ENCODE data around the gene GABRA4.

The GABRA4 gene

DNA sequence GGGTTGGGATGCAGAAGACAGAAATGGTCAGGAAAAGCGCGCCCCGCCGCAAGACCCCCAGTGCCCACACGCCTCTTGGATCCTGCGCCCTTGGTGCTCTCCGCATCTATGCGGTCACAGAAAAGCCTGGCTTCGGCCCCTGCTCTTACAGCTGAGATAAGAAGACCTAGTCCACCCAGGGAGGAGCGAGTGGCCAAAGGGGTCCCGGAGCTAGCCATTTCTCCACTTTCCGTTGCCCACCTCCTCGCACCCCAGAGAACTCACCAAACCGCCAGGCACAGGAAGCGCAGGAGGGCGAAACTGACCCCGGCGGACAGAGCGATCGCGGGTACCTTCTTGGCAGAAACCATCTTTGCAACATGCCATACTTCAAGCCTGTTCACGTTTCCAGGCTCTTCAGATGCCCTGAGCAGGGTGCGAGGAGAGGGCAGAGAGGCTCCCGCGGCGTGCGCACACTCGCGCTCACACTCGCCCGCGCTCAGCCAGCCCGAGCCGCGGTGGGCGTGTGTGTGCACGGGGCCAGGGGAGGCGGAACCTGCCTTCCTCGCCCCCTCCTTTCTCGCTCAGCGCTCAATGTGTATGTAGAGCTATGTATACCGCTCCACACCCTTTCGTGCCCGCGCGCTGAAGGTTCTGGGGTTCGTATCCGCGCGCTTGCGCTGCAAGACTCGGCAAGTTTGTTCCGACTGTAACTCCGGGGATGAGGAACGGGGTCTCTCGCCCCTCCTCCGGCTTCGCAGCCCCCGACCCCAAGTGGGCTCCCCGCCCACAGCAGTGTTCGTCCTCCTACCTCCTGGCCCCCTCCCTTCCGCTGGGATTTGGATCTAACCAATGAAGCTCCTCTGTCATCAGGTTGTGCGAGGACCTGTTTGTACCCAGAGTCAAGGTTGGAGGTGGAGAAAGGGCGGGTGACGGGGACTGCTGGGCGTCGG lies at the start of gene GABRA4:
GABRA4 (minus strand) TSS at position 507 of the 932 bp plus-strand sequence; CDS start at position 350, 157 bp downstream.
- DNase-seq (ENCODE audit: low read depth, low spot score), result no peak

DNA sequence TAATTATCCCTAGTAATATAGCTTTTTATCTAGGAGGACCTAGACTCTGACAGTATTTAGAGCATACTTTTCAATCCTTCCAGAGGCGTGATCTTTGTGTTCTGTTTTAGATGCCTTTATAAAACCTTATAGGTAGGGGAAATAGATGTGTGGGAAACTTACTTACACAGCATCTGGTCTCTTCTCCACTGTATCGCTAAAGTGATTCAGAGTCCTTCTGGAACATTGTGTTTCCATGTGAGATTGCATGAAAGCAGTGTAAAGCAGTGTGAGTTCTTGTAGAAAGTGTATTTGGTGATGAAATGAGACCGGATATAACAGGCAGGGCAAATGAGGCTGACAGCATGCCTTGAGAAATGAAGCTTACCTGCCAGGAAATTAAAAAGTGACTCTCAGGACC lies 47.4 kb upstream of the GABRA4 start:
- DNase-seq (ENCODE audit: low read depth, low spot score), result no peak

DNA sequence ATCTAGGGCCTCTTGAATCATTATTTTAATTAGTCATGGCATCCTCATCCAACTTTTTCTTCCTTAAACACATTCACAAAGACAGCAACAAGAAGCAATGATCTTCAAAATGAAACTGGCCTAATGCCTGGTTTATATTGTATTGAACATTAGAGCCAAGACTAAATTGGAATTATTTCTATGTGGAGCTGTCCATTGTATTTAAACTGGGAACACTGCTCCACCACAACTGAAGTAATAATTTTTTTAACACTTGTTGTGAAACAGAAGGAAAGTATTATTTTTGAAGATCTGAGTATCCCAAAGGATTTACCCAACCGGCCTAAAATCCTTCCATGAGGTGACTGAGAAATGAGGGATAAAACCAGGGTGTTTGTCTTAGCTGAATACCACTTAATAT lies 44.9 kb upstream of the GABRA4 start:
- no peak for DNase-seq (ENCODE audit: low read depth, low spot score)

DNA sequence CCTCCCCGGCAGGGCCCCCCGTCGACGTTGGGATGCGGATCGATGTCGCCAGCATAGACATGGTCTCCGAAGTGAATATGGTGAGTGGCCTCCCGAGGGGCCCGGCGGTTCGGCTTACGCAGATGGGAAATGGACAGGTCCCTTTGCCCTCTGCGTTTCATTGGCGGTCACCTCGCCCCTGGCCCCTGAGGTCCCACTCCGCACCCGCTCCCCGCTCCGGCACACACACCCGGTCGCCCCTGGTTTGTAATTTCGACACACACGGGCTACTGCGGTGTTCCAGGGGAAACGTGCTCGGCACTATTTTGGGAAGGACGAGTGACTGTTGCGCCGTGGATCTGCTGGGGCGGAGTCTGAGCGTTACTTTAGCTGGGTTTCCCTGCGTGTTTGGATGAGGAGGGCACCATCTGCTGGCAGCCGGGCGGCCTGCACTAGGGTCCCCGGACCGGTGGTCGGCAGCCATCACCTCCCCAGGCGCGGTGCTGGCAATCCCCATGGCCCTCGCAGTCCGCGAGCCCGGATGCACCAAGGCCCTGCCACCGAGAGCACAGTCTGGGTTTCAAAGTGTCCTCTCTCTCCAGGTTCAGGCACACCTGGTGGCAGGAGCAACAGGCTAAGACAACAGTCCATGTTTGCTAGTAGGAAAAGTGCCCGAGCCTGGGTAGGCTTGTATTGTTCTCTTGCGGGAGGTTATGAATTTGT lies 39.2 kb upstream of the GABRA4 start:
- DNase-seq (ENCODE audit: low read depth, low spot score), result peak; percentile 45

DNA sequence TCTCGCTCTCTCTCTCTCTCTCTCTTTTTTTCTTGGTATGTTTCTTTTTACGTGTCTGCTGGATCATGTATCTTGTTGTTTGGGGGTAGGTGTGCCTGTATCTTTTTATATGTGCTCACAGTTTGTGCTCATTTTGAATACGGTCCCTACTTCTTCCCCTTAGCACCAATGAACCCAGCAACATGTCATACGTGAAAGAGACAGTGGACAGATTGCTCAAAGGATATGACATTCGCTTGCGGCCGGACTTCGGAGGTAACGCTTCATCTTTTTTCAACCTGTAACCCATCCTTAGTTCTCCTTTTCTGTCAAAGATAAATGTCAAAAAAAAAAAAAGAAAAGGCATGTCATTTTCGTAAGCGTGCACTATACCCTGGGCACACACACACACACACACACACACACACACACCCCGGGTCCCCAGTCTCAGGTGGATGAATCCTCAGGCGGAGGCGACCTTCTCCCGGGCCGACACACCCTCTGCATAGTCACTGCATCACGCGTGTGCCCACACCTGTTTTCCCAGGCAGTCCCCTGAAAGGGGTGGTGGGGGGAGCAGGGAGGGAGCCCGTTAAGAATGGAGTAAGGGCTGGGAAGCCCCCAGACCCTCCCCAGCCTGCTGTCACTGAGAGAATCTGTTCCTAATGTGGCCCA lies 38.5 kb upstream of the GABRA4 start:
- DNase-seq (ENCODE audit: low read depth, low spot score), result no peak

DNA sequence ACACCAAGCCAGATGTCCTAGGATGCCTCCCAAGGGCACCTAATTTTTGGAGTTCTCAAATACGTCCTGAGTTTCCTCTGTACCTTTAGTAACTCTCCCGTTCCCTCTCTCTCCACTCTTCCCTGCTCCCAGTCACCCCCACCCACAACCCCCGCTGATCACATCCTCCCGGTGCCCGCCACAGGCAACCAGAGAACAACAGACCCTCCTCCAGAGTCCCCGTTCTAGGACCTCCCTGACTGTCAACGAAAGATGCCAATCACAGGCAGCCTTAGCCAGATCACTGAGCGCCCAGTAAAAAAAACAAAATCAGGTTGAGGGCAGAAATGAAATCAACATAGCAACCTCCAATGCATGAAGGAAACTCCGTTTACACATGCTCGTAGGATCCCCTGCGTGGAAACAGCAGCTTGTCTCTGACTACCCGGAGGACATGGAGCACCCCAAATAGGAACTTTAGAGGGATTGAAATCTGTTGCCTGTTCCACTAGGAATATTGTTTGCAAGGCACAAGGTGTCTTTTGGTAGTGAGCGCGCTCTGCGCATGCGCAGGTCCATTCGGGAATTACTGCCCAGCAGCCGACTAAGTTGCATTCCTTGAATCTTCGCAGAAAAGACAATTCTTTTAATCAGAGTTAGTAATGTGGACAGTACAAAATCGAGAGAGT lies 37.8 kb upstream of the GABRA4 start, which contains the start of gene GABRB1:
GABRB1 (plus strand) TSS at position 557 of the 668 bp plus-strand sequence.
- peak; percentile 17 for DNase-seq (ENCODE audit: low read depth, low spot score)

DNA sequence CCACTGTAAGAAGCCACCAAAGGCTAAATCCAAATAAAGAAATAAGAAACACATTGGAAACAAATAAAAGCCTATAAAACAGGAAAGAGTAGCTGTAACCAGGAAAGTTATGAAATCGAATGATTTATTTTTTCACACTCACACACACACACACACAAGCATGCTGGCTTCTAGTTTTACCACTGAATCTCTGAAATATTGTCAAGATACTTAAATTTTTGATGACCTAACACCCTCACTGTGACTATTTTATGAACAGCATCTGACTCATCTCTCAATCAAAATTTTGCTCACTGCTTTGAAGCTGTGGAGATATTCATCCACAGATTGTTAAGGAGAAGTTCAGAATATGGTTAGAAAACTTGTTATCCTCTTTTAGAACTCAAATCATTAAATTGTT lies 24.1 kb upstream of the GABRA4 start:
- no peak for DNase-seq (ENCODE audit: low read depth, low spot score)

DNA sequence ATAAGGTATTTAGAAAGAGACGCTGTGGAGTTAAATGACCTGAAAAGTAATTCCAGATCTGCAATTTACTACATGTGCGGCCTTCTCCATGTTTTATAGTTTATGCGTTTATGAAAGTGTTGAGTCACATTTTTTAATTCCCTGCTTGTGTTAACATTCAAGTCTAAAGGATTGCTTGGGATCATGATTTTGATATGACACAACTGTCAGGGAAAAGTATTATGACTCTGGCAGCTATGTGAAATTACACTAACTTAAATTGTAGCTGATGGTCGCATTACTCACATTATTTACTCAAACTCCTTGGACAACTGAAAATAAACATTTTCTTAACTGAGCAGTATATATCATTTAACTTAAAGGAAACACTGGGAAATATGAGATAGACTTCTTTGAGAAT lies 23.7 kb upstream of the GABRA4 start:
- DNase-seq (ENCODE audit: low read depth, low spot score), result no peak

DNA sequence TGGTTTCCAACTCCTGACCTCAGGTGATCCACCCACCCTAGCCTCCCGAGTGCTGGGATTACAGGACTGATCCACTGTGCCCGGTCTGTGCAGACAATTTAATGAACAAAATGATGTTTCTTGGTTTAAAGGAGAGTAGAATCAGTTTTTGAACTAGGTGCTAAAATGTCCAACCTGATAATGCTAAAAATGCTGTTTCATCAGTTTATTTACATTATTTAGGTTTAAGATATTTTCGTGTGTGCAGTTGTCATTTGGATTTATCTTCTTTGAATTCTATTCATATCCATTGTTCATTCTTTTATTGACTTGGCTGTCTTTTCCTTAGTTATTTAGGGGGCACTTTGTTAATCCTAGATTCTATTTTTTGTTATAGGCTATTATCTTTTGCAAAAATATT lies 20.0 kb upstream of the GABRA4 start:
- DNase-seq (ENCODE audit: low read depth, low spot score), result no peak

DNA sequence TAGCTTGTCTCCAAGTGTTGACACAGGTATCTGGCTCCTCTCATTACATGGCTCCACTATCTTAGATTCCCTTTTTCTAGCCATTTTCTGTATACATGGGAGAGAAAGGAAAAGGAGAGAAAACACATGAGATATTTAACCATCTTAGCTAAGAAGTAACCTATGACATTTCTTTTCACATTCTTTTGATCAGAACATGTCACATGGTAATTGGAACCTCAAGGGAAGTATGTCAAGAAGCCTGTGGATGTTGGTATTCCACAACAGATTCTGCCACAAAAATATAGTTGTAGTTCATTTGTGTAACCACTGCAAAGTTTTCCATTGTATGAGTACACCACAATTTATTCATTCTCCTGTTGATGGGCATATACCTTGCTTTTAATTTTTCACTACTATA lies 19.3 kb upstream of the GABRA4 start:
- no peak for DNase-seq (ENCODE audit: low read depth, low spot score)

DNA sequence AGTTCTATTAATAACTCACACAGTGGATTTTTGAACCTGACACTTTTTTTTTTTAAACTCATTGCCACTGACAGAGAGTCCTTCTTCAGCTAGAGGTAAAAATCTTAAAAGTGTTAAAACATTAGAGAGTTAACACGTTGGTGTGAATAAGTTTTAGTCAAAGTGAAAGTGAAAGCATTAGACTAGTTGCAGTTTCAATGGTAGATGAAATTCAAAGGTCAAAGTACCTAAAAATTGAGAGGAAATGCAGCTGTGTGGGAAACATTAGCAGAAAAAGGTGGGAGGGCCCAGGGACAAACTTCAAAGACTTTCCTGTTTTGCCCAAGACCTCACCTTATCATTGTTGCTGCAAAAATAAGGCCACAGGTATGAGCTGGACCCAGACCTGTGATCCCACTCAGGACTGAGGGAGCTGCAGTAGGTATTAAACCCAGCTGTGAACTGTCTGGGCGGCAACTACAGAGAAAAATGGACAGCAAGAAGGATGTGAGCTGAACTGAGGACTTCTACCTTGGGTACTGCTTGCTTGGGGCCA lies 17.6 kb upstream of the GABRA4 start:
- DNase-seq (ENCODE audit: low read depth, low spot score), result no peak

DNA sequence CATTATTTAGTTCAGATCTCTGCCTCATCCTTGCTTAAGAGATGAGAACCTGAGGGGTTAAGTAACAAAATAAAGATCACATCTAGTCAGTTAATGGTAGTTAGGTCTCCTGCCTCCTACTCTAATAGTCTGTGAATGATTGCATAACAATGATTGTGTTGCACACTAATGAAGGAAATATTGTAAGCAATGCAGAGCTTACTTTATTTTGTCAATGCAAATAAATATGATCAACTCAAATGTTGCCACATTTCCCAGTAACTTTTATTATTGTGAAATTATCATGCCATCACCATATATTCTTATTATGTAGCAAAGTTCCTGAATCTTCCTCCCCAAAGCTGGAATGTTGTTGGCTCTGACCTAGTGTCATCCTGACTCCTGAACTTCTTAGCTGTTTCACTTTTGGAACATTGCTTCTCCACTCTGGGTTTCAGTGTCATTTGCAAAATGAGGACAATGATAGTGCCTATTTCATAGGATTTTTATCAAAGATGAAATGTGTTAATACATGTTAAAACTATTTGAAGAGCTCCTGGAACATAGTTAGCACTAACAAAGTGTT lies 17.0 kb upstream of the GABRA4 start:
- no peak for DNase-seq (ENCODE audit: low read depth, low spot score)

DNA sequence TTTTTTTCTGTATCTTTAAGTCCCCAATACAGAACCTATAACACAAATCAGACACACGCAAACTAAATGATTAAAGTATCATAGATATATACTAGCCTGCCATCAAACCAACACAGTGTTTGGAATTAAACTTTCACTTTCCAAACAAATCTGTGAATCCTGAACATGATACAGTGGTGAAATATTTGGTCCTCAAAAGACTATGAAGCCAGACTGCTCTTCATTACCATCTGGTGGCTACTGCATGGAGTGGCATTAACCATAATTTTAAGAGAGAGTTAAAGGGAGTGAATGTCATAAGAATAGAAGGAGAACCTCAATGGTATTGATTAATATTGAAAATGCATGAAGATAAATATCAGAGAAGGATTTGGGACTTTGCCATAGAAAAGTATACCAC lies 9.2 kb upstream of the GABRA4 start:
- DNase-seq (ENCODE audit: low read depth, low spot score), result no peak

DNA sequence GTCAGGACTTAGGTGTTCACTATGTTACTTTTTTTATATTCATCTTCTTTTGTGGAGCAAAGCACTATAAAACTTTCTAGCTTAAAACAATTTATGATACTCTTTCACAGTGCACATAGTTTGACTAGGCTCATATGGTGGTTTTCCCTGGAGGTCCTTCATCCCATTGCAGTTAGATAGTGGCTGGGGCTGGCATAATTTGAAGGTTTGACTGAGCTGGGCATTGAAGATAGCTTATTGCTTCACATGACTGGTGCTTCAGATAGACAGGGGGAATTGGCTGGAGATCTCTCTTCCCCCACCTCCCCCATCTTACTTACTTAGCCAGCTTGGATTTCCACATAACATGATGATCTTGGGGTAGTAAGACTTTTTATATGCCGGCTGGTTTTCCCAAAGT lies 7.0 kb upstream of the GABRA4 start:
- DNase-seq (ENCODE audit: low read depth, low spot score), result no peak

DNA sequence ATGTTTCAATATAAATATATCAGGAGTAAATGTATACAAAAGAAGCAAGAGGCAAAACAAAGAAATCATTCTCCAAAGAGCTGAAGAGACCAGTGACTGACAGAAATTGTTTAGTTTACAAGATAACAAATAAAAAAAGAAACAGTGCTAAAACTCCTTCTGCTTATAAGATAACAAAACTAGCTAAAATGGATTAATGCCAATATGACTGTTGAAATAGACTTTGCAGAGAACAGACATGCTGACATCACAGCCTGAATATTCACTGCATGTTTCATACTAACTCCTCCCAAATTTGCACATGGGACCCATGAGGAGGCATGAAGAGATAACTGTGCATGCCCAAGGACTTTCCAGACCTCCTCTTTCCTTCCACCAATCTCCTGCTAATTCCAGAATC lies 6.2 kb upstream of the GABRA4 start:
- DNase-seq (ENCODE audit: low read depth, low spot score), result no peak

DNA sequence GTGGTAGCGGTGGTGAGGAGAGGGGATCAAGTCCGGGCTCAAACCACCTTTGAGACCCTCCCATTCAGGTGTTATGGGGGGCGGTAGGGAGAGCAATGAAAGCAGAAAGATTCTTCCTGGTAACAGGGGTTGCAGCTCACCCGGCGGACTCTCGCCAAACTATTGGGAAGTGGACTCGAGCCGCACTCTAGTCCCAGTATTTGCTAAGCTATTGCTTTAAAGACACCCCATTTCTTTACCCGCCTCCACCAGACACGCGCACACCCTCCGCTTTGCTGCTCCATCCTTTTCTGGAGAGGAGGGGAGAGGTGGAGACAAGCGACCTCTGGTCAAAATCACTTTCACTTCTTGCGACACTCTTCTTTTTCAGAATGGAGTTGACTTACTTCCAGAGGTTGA lies 625 bp upstream of the GABRA4 start:
- no peak for DNase-seq (ENCODE audit: low read depth, low spot score)

DNA sequence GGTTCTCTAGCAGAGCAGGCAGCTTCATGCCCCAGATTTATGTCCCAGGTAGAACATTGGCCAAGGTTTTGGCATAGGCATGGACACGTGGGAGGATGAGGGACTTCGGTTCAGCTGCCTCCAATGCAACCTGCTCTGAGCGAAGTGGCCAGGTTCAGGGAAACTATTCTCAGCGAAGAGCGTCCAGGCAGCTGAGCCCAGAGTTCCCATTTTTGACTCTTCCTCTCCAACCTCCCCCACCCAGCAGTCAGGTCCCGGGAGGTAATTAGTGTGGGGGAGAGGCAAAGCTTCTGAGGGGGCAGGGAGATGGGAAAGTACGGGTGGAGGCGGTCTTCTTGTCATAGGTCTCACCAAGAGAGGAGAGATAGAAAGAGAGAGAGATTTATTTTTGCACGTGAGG lies 1.0 kb downstream of the GABRA4 start:
- DNase-seq (ENCODE audit: low read depth, low spot score), result no peak

DNA sequence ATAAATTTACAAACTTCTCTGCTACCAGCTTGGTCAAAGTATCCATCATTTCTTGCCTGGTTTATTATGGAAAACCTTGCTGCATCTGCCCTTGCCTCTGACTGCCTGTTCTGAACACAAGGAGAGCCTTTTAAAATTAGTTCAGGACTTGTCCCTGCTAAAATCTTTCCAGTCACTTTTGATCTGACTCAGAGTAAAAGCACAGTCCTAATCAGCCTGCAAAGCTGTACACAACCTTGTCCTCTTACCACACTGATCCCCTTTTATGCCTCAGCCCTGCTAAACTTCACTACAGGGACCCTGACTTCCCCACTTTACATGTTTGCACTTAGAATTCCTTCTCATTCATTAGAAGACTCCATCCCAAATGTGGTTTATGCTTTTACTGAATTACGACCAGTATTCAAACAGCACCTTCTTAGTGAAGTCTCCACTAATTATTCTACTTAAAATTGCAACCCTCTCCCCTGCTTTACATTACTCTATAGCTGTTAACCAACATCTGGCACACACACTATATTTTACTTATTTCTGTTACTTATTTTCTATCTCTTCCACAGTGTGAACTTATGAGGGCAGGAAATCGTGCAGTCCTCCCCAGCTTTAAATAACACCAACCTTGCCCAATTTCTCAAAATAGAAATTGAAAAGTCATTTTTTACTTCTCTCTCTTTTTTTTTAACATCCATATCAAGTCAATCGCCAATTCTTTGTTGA lies 6.3 kb downstream of the GABRA4 start:
- DNase-seq (ENCODE audit: low read depth, low spot score), result no peak

DNA sequence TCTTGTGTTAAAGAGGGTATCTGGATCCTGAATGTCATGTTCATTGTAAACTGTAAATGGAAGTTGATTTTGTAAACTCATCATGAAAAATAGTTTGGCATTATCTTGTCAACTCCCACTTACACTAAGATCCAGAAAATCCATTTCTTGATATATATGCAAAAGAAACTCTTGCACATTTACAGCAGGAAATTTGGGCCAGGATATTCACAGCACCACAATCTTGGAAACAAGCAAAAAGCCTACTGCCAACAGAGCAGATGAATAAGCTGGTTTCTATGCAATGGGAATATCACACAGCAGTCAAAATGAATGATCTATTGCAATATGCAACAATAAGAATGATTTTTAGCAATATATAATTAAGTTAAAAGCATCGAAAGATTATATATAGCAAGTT lies 8.6 kb downstream of the GABRA4 start:
- DNase-seq (ENCODE audit: low read depth, low spot score), result no peak

DNA sequence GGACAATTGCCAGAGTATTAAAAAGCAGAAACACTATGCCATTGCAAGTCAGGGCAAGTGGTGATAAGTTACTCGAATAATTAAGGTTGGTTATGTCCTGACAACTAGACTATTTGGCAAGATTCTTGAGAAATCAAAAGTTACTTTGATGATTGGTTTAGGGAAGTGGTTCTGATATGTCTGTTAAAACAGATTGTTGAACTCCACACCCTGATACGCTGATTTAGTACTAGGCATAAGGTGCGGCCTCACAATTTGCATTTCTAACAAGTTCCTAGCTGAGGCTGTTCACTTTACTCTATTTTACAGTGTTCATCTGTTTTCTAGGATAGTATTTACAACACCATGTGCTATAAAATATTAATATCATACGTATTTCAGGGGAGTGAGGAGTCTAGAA lies 12.5 kb downstream of the GABRA4 start:
- DNase-seq (ENCODE audit: low read depth, low spot score), result no peak

DNA sequence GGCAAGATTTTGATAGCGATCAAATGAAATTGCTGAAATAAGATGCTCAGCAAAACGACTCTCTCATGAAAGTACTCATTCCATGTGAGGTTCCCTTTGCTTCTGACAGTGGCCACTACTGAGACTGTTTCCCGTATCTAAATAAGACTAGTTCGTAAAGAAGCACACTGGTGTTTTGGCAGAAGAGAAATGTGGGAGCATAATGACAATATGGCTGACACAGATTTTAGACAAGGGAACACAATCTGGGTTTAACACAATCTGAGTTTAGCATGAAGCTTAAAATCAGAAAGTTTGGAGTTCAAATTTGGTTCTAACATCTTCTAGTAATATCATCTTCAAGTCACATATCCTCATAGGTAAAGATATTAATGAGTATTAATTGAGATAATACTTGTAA lies 13.7 kb downstream of the GABRA4 start:
- DNase-seq (ENCODE audit: low read depth, low spot score), result no peak

Data from iPS DF 19.7 (cell line).